NCI-H2171 (cell line): ENCODE results near the gene SCGB1D4.

Experiments used
- DNase-seq: peaks from one replicate; lab custom pipeline; 2025; lab: John Stamatoyannopoulos, UW

Gene SCGB1D4

DNA sequence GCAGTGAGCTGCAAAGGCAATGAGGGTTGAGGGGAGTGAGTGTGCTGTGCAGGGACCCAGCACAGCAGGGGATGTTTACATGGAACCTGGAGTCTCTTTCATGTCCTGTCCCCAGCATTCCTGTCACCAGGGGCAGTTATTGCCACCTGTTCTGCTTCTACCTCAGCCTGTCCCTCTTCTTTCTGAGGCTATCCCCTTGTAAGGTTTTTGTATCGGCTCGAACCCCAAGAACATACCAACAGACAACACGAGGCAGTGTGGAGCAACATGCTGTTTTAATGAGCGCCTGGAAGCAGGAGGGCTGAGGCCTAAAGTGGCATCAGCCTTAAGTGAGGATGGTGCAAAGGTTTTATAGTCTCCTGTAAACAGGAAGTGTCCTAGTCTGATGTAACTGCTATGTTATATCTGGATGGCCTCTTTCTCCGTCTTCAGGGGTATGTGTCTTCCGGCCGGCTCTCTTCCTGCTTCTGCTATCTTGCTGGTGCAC, 25.0 kb downstream of the SCGB1D4 start:
- no peak for DNase-seq

DNA sequence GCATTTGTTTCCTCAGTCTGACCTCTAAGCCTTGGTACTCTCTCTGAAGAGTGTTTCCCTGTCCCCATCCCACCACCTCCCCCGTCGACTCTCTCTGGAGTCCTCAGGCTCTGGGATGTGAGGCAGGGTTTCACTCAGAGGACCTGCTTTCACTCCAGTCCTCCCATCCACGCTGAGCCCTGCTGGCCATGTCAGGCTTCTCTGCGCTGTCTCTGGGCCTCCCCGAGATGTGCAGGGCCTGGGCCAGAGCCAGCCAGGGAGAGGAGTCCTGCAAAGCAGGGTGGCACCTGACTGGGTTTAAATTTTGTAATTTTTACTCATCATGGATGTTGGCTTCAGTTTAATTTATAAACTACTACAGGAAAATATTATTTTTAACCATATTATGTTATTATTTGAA, 25.6 kb downstream of the SCGB1D4 start:
- no peak for DNase-seq

DNA sequence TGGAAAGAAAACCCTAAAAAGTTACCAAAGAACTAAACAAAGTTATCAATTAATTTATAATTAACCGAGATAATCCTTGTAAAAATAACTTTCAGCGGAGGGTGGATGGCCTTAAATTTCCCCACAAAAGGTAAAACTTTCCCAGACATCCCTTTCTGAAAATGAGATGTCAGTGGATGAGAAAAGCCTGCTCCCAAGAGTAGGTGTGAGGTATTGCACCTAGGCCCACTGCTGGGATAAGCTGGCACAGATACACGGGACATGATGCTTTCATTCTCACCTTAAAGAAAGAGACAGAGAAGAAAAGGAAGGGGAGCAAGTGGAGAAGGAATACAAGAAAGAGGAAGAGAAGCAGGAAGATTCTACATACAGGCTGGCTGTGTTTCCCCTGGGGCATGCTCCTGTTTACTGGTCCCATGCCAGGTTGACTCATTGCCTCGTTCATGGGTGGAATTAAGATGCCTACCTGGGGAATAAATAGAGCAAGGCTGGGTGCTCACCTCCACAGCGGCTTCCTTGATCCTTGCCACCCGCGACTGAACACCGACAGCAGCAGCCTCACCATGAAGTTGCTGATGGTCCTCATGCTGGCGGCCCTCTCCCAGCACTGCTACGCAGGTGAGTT, 29.1 kb downstream of the SCGB1D4 start, which contains the start of gene SCGB2A2:
Gene SCGB2A2 (plus strand): TSS at position 505 of the 625 bp plus-strand sequence. CDS start 59 bp downstream, at position 564.
- no peak for DNase-seq

DNA sequence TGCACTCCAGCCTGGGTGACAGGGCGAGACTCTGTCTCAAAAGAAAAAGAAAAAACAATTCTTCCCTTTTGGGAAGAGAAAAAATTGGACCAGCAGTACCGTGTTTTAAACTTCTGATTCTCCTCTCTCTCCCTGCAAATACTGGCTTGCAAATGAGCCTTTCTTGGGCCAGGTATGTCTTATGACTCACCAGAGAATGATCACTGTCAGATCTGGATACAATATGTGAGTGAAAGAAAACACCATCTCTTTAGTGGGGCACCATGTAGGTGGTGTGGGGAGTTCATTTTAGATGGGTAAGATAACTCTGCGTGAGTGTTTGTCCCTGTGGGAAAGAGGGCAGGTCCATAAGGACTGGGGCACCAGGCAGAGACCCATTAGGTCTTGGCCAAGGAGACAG, 31.3 kb downstream of the SCGB1D4 start:
- no peak for DNase-seq

DNA sequence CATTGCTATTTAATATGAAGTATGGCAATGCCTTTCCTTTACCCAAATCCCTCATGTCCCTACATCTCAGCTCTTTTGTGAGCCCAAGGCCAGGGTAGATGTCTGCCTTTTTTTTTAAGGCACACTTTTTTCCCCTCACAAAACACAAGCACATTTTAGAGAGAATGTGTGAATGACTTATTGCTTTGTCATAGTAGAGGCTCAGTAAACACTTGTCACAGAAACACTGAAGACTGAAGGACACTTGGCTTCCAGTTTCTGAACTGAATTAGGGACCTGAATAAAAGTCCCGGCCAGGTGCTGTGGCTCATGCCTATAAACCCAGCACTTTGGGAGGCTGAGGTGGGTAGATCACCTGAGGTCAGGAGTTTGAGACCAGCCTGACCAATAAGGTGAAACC, 31.8 kb downstream of the SCGB1D4 start:
- DNase-seq: no peak

DNA sequence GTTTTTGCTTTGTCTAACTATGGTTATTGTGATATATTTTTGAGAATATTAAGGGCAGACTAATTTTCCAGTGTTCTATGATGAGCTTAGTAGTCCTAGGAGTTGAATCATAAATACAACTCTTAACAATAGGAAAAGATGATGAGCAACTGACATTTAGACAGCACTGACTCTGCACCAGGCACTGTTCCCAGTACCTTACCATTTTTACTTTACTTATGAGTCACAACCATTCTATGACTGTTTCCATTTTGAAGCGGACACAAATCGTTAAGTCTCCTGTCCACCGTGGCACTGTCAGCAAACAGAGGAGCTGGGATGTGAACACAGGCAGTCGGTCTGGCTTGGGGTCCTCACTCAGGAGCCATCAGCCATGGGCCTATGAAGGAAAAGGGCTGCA, 32.3 kb downstream of the SCGB1D4 start:
- no peak for DNase-seq

DNA sequence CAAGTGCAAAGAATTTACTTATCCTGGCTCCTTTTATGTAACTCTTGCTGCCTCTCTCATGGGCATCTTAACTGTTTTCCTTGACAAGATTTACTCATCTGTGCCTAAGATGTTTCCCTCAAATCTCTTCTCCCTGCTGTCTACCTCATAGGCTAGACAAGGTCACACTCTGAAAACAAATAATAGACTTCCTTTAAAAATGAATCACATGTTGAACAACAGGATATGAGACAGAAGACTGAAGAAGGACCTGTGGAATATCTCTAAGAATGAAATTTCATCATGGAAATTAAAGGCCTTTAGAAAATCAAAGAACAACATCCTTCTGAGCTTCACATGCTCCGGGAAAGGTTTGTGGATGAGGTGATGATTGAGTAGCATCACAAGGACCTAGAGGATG, 34.9 kb downstream of the SCGB1D4 start:
- DNase-seq: no peak

DNA sequence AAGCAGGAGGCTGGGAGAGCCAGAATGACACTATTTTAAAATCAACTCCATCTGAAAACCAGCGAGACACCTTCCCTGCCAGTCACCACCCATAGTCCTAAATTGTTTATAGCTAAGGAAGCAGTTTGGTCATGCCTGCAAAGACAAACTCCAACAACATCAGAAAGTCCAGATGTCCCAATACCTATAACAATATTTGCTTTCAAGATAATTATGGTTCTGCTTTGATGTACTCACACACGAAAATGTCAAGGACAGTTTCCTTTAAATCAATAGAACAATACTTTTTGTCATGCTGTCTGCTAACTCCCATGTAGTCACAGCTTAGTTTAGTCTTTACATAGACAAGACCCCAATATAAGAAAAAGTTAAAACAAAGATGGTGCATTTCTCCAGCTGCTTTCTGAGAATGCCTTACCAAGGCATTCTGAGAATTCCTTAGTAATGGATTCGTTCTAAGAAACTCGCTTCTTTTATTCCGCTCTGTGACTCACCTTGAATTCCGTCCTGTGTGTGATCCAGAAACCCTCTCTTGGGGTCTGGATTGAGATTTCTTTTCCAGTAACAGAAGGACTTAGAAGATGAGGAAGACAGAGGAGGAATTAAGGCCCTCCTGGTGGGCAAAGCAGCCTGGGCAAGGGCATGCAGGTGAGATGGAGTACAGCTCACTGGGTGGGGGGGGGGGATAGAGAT, 38.5 kb downstream of the SCGB1D4 start:
- DNase-seq: no peak

DNA sequence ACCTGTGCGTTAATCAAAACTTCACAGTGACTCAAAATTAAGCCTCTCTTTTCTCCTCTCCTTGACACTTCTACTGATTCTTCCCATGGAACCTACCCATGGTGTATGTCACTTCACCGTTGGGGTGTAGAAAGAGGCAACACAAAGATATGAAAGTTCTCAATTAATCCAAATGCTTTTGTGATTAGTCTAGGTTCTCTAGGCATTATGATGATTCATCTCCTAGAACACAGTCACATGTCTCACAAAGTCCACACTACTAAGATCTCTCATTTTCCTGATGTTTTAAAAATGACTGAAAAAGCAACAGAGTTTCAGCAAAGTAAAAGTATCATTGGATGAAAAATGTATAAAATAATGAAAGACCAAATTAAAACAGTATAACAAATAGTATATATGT, 42.6 kb downstream of the SCGB1D4 start:
- no peak for DNase-seq

DNA sequence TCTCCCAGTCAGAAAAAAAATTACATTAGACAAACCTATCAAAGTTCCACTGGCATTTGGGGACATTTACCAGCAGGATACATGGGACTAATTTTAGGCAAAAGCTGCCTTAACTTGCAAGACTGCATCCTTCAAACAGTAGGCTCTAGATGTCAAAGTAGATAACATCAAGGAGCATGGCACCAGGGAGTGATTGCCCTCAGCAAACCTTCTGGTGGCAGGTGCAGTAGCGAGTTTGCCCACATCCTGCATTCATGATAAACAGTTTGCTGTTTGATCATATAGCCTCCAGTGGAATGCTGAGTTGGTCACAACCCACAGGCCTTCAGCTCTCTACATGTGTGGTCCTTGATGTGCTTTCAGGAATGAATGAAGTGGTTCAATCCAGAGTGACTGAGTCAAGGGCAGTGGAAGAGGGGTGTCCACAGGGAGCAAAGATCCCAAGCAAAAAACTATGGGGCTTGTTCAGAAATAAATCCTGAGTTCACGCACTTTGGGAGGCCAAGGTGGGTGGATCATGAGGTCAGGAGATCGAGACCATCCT, 44.8 kb downstream of the SCGB1D4 start:
- DNase-seq: no peak

DNA sequence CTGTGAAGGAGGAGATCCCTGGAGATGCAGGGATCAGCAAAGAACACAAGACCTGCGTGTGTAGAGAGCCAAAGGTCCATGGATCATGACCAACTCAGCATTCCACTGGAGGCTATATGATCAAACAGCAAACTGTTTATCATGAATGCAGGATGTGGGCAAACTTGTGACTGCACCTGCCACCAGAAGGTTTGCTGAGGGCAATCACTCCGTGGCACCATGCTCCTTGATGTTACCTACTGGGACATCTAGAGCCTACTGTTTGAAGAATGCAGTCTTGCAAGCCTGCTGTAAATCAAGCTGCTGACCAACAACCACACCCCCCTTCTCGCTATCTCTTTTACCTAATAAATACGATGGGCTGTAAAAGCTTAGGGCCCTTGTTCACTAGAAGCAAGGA, 47.2 kb downstream of the SCGB1D4 start:
- DNase-seq: no peak
